ENCODE measurements around the gene SPCS1. TPM values are rescaled to one million over a fixed set of nuclear protein-coding genes. Genes with fewer than 3 reads are reported as not detected.
A peak's percentile ranks its signal among the peaks of the same experiment; 100 is the strongest.
"Not testable (repeated sequence)": the region's sequence is repeated elsewhere in the genome, so short reads cannot be mapped to it uniquely, and the experiment has no call there.

SPCS1 gene
- total RNA-seq, 1 donor from 2014 or later, result 106 TPM

GRCh38 chr3:52671676-52672075, 34.2 kb upstream of the SPCS1 start:
- peak overlapping the region; percentile 98 for H3K27ac Mint-ChIP-seq (ENCODE audit: unreplicated experiment)
- DNase-seq (ENCODE audit: low spot score), result no peak

DNA sequence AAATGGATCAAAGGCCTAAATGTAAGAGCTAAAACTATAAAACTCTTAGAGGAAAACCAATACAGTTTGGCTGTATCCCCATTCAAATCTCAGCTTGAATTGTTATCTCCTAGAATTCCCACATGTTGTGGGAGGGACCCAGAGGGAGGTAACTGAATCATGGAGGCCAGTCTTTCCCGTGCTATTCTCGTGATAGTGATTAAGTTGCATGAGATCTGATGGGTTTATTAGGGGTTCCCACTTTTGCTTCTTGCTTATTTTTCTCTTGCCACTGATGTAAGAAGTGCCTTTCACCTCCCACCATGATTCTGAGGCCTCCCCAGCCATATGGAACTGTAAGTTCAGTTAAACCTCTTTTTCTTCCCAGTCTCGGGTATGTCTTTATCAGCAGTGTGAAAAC, 29.7 kb upstream of the SPCS1 start:
- not testable (repeated sequence) for DNase-seq (ENCODE audit: low spot score); H3K27ac Mint-ChIP-seq (ENCODE audit: unreplicated experiment); H3K4me3 Mint-ChIP-seq (ENCODE audit: unreplicated experiment); H3K9me3 Mint-ChIP-seq (ENCODE audit: low read depth); H3K27me3 Mint-ChIP-seq (ENCODE audit: low read depth)
- peaks cover 36% of the 10 kb centered on the region for H3K4me1 Mint-ChIP-seq (ENCODE audit: low read depth)
- H3K36me3 Mint-ChIP-seq (ENCODE audit: low read depth), result peaks cover 33% of the 10 kb centered on the region

More at GRCh38 chr3:52671676-52672075, 34.2 kb upstream of the SPCS1 start:
- Mint-ChIP-seq H3K27me3 (ENCODE audit: low read depth) (no peaks in the 10 kb centered on the region), H3K36me3 (ENCODE audit: low read depth) (peaks cover 20% of the 10 kb centered on the region), H3K4me1 (ENCODE audit: low read depth) (peaks cover 34% of the 10 kb centered on the region), H3K9me3 (ENCODE audit: low read depth) (no peaks in the 10 kb centered on the region), H3K4me3 (ENCODE audit: unreplicated experiment) (no peak overlapping the region)
- TF ChIP-seq, protein P1, sequence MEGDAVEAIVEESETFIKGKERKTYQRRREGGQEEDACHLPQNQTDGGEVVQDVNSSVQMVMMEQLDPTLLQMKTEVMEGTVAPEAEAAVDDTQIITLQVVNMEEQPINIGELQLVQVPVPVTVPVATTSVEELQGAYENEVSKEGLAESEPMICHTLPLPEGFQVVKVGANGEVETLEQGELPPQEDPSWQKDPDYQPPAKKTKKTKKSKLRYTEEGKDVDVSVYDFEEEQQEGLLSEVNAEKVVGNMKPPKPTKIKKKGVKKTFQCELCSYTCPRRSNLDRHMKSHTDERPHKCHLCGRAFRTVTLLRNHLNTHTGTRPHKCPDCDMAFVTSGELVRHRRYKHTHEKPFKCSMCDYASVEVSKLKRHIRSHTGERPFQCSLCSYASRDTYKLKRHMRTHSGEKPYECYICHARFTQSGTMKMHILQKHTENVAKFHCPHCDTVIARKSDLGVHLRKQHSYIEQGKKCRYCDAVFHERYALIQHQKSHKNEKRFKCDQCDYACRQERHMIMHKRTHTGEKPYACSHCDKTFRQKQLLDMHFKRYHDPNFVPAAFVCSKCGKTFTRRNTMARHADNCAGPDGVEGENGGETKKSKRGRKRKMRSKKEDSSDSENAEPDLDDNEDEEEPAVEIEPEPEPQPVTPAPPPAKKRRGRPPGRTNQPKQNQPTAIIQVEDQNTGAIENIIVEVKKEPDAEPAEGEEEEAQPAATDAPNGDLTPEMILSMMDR (IDR thresholded peaks at IDR 0.05), result no peak

- peaks cover 43% of the 10 kb centered on the region for H3K4me1 Mint-ChIP-seq (ENCODE audit: low read depth)
- H3K27me3 Mint-ChIP-seq (ENCODE audit: low read depth), result no peaks in the 10 kb centered on the region
- peaks cover 26% of the 10 kb centered on the region for H3K36me3 Mint-ChIP-seq (ENCODE audit: low read depth)
- DNase-seq (ENCODE audit: low spot score), result no peak
- no peak overlapping the region for H3K4me3 Mint-ChIP-seq (ENCODE audit: unreplicated experiment)
- H3K9me3 Mint-ChIP-seq (ENCODE audit: low read depth), result no peaks in the 10 kb centered on the region
- TF ChIP-seq, protein P1 (IDR thresholded peaks at IDR 0.05), result no peak
- H3K27ac Mint-ChIP-seq (ENCODE audit: unreplicated experiment), result peak overlapping the region; percentile 94
Measured at GRCh38 chr3:52678265-52679198, 27.4 kb upstream of the SPCS1 start.

DNA sequence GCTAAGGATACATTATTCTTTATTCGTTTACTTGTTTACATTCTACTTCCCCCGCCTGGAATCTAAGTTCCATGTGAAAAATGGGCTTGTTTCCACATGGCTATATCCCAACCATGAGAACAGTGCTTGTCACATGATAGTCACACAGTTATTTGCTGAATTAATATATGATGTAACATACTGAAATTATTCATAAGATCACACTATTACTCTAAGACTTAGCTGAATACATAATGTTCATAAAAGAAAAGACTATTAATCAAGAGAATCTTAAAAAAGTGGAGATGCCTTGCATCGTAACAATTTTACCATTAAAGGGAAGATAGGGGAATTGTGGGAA, 26.7 kb upstream of the SPCS1 start:
- Mint-ChIP-seq H3K27ac (ENCODE audit: unreplicated experiment) (peak overlapping the region; percentile 94), H3K36me3 (ENCODE audit: low read depth) (peaks cover 26% of the 10 kb centered on the region)
- TF ChIP-seq, protein P1 (IDR thresholded peaks at IDR 0.05), result no peak

GRCh38 chr3:52679811-52680210, 26.1 kb upstream of the SPCS1 start:
- DNase-seq (ENCODE audit: low spot score), result no peak
- no peaks in the 10 kb centered on the region for H3K27me3 Mint-ChIP-seq (ENCODE audit: low read depth)
- H3K36me3 Mint-ChIP-seq (ENCODE audit: low read depth), result peaks cover 26% of the 10 kb centered on the region
- H3K27ac Mint-ChIP-seq (ENCODE audit: unreplicated experiment), result peak overlapping the region; percentile 94
- no peaks in the 10 kb centered on the region for H3K9me3 Mint-ChIP-seq (ENCODE audit: low read depth)
- no peak overlapping the region for H3K4me3 Mint-ChIP-seq (ENCODE audit: unreplicated experiment)
- TF ChIP-seq, protein P1 (IDR thresholded peaks at IDR 0.05), result no peak
- H3K4me1 Mint-ChIP-seq (ENCODE audit: low read depth), result peaks cover 56% of the 10 kb centered on the region

More for the DNA sequence above, 26.7 kb upstream of the SPCS1 start:
- H3K4me1 Mint-ChIP-seq (ENCODE audit: low read depth), result peaks cover 50% of the 10 kb centered on the region
- H3K4me3 Mint-ChIP-seq (ENCODE audit: unreplicated experiment), result no peak overlapping the region
- H3K9me3 Mint-ChIP-seq (ENCODE audit: low read depth), result no peaks in the 10 kb centered on the region
- no peak for DNase-seq (ENCODE audit: low spot score)
- H3K27me3 Mint-ChIP-seq (ENCODE audit: low read depth), result no peaks in the 10 kb centered on the region

Data from chondrocyte (in vitro differentiated cells).